Effector memory CD8-positive, alpha-beta T cell (primary cell): ENCODE results near the gene HP1BP3.

ENCODE experiments used
- ATAC-seq: fragments of 150-1000 bp; cut with Tn5 transposase; replicated peaks from 2 replicates; pipeline ENCODE4 v1.10.0; 2021; ENCODE audit warnings: mild to moderate bottlenecking, moderate library complexity
- DNase-seq, 3 experiments: peaks; one replicate each; pipeline ENCODE4 v3.0.0; 2021
- H3K27ac Mint-ChIP-seq, 2 donors: one replicate each; pipeline ENCODE4 v1.8.0; 2022; ENCODE audit warnings: mild to moderate bottlenecking in 2 of 2, mixed read lengths in 2 of 2, moderate library complexity in 2 of 2
- H3K27me3 Mint-ChIP-seq, 2 donors: one replicate each; pipeline ENCODE4 v1.8.0; 2022; ENCODE audit warnings: mixed read lengths in 2 of 2
- H3K36me3 Mint-ChIP-seq: one replicate; pipeline ENCODE4 v1.8.0; 2022; ENCODE audit warnings: mild to moderate bottlenecking, moderate library complexity, mixed read lengths; ENCODE audit not compliant: insufficient read depth
- H3K4me1 Mint-ChIP-seq, 2 donors: one replicate each; pipeline ENCODE4 v1.8.0; 2022; ENCODE audit warnings: low read depth in 2 of 2, mixed read lengths in 2 of 2
- H3K4me3 Mint-ChIP-seq, 2 donors: one replicate each; pipeline ENCODE4 v1.8.0; 2022; ENCODE audit warnings: mild to moderate bottlenecking in 2 of 2, mixed read lengths in 2 of 2, moderate library complexity in 2 of 2
- H3K9me3 Mint-ChIP-seq, 2 donors: one replicate each; pipeline ENCODE4 v1.8.0; 2022; ENCODE audit warnings: mixed read lengths in 2 of 2

HP1BP3 gene

DNA sequence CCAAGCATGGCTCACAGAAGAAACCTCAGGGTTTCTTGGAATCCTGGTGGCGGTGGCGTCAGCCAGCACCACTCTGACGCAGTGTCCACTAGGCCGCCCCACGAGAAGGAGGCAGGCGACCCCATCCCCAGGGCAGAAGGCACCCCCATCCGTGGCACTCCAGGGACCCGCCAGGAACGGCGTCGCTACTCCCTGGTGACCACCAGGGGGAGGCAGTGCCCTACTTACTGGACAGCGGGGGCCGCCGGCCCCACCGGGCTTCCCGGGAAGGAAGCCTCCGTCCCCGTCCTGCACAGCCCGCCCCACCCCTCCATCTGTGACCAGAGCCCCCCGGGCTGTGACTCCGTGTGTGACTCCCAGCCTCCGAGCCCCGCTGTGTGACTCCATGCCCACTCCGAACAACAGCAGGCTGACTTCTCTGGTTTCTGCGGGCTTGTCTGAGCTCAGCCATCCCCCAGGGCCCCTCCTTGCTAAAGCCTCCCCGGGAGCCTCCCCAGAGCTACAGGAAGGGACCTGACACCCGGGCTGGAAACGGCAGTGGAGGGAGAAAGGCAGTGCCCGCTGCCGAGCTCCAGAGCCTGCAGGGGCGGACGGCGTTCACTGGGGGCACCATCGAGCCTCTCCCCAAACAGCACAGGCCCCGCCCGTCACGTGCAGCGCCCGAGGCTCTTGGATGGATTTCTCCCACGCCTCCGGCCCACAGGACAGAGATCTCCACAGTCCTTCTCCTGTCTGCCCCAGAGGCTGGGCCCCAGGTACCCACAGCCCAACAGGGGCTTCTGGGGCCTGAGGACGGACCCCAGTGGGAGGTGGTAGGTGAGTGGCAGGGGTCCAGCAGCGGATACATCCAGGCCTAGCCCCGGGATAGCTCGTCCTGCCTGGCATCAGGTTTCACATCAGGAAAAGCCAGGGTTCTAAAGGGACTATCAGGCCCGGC is 90.4 kb downstream of the HP1BP3 start:
- Mint-ChIP-seq H3K4me1 (peaks cover 9 to 11% of the 10 kb centered on the region in 2 donors), H3K27ac (peak overlapping the region; percentile 46 to 75), H3K9me3 (no peaks in the 10 kb centered on the region), H3K36me3 (peaks cover 12% of the 10 kb centered on the region), H3K4me3 (peak overlapping the region; percentile 91 to 94), H3K27me3 (no peaks in the 10 kb centered on the region)
- ATAC-seq: peak; percentile 95
- DNase-seq: peak; percentile 67 to 72 (median 69)

DNA sequence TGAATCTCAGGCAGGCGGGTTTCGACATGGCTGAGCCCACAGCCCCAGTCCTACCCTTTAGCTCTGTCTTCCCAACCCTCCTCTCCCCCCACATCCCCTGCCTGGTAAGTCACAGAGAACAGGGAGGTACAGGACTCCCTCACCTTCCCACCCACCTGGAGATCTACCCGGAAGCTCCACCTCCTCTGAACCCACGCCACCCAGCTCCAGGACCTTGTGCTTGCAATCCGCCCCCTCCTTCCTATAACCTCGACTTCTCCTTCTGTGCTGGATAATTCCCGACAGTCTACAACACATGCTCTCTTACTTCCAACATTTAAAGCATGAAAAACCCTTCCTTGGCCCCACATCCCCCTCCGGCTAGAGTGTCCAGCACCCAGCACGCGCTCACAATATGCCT is 91.6 kb downstream of the HP1BP3 start:
- Mint-ChIP-seq H3K27ac (no peak overlapping the region), H3K27me3 (no peaks in the 10 kb centered on the region), H3K4me3 (peak overlapping the region; percentile 91 to 94), H3K36me3 (peaks cover 12% of the 10 kb centered on the region), H3K4me1 (peaks cover 9 to 11% of the 10 kb centered on the region in 2 donors), H3K9me3 (no peaks in the 10 kb centered on the region)
- no peak for DNase-seq
- no peak for ATAC-seq

- peaks cover 12% of the 10 kb centered on the region for H3K36me3 Mint-ChIP-seq
- H3K27ac Mint-ChIP-seq: no peak overlapping the region
- H3K4me3 Mint-ChIP-seq: no peak overlapping the region
- DNase-seq: no peak
- H3K9me3 Mint-ChIP-seq: no peaks in the 10 kb centered on the region
- peaks cover 9 to 11% of the 10 kb centered on the region in 2 donors for H3K4me1 Mint-ChIP-seq
- ATAC-seq: no peak
- H3K27me3 Mint-ChIP-seq: no peaks in the 10 kb centered on the region
Measured at GRCh38 chr1:20693623-20694022, 93.5 kb downstream of the HP1BP3 start.
